Measurements from ENCODE around the gene GNAT1. TPM values are rescaled to one million over a fixed set of nuclear protein-coding genes. Genes with fewer than 3 reads are reported as not detected.

Gene GNAT1
- total and polyA plus RNA-seq, 2 of the 13 experiments (the other 11 are each of a cell fraction or from before 2014, with no cell fraction given): 0.15 TPM; not detected in 1

GRCh38 chr3:50169858-50170257 is 21.6 kb upstream of the GNAT1 start:
- Histone ChIP-seq H3K9me3 (ENCODE audit: low read length) (no peaks in the 10 kb centered on the region), H3K27me3 (ENCODE audit: control insufficient read depth in 1 of 2, insufficient read depth in 2 of 2, low read length in 2 of 2) (no peaks in the 10 kb centered on the region), H3K4me3 (replicated peaks in 1 of 3; ENCODE audit: insufficient read depth in 1 of 3, low read depth in 2 of 3, low read length in 3 of 3) (no peak overlapping the region), H4K20me1 (ENCODE audit: insufficient read depth, low read length) (no peaks in the 10 kb centered on the region), H3K36me3 (replicated peaks in 1 of 2; ENCODE audit: control insufficient read depth in 1 of 2, insufficient read depth in 2 of 2, low read length in 2 of 2) (peaks cover 6 to 9% of the 10 kb centered on the region in 2 experiments; a peak in 3 of 5 replicates), H2AFZ (ENCODE audit: low read length) (no peak overlapping the region), H3K79me2 (ENCODE audit: insufficient read depth, low read length) (no peaks in the 10 kb centered on the region), H3K9ac (ENCODE audit: insufficient read depth, low read depth, low read length) (peak overlapping the region; percentile 25; the same call in 1 of the 2 replicates), H3K4me1 (ENCODE audit: insufficient read depth, low read length) (peaks cover 87% of the 10 kb centered on the region), H3K4me2 (ENCODE audit: low read depth, low read length) (0 out of 2 replicates have a peak overlapping the region, but pooled peaks have one; percentile 21), H3K27ac (ENCODE audit: extremely low read length, insufficient read depth, low read length) (peak overlapping the region; percentile 72)
- ATAC-seq: no peak
- DNase-seq (ENCODE audit: low spot score): no peak
- WGBS (ENCODE audit: low lambda C conversion rate): 0% methylated on average over 1 of the region's 1 CpG
- intact Hi-C loops (cut with micrococcal nuclease; ENCODE audit: unreplicated experiment): loop anchor here (5.0 kb wide), 1 partner anchor 48 kb away; no protein-coding TSS in a partner anchor
- no peak for FAIRE-seq
- ChIA-PET POLR2A (interaction anchor here (0.8 to 3.5 kb wide), 7 partner anchors 21 to 167 kb away, joined by 3 to 23 read pairs (median 3); partner anchors contain the start of gene GNAI2), CTCF (ENCODE audit: low intra/inter-chr PET ratio, low total read pairs) (no interaction called here)
- in situ Hi-C loops (cut with HindIII; ENCODE audit: extremely low pct_ligation_motif_present, low pct_unique_long_range_greater_than_20kb): no loop called here
- no TSS peak for BruUV-seq (replicated peaks)
- TF ChIP-seq SMAD1 (CRISPR knock-in tag; IDR thresholded peaks at IDR 0.05; ENCODE audit: borderline replicate concordance, low read depth): no peak
- TF ChIP-seq PCBP1 (IDR thresholded peaks at IDR 0.05; ENCODE audit: borderline replicate concordance, low read depth, low read length): no peak
- TF ChIP-seq DPF2 (CRISPR knock-in tag; IDR thresholded peaks at IDR 0.05; ENCODE audit: borderline replicate concordance, low read depth): no peak
- peak; percentile 11; the same call in 1 of the 2 replicates for TF ChIP-seq MYC (CRISPR knock-in tag; IDR thresholded peaks at IDR 0.05; ENCODE audit: borderline replicate concordance)
- TF ChIP-seq PRDM15 (CRISPR knock-in tag; IDR thresholded peaks at IDR 0.05): no peak
- TF ChIP-seq ZBTB21 (CRISPR knock-in tag; IDR thresholded peaks at IDR 0.05): no peak
- TF ChIP-seq ZC3H4 (CRISPR knock-in tag; IDR thresholded peaks at IDR 0.05; ENCODE audit: borderline replicate concordance): no peak
- TF ChIP-seq DBP (CRISPR knock-in tag; IDR thresholded peaks at IDR 0.05; ENCODE audit: not compliant biosample characterization): no peak
- no peak for TF ChIP-seq ZNF263 (CRISPR knock-in tag; IDR thresholded peaks at IDR 0.05)
- TF ChIP-seq NCOA1 (CRISPR knock-in tag; IDR thresholded peaks at IDR 0.05): no peak
- no peak for TF ChIP-seq ZNF740 (CRISPR knock-in tag; IDR thresholded peaks at IDR 0.05)
- TF ChIP-seq ZNF720 (CRISPR knock-in tag; IDR thresholded peaks at IDR 0.05): no peak
- TF ChIP-seq CERS6 (CRISPR knock-in tag; IDR thresholded peaks at IDR 0.05): no peak
- no peak for TF ChIP-seq PHF21A (CRISPR knock-in tag; IDR thresholded peaks at IDR 0.05)
- TF ChIP-seq ZNF136 (CRISPR knock-in tag; IDR thresholded peaks at IDR 0.05; ENCODE audit: low read depth): no peak
- no peak for TF ChIP-seq ZSCAN22 (CRISPR knock-in tag; IDR thresholded peaks at IDR 0.05)
- no peak for TF ChIP-seq ZNF567 (CRISPR knock-in tag; IDR thresholded peaks at IDR 0.05; ENCODE audit: borderline replicate concordance)
- no peak for TF ChIP-seq ZMYM4 (CRISPR knock-in tag; IDR thresholded peaks at IDR 0.05)

Measured in HepG2 (cell line).